ENCODE measurements around the gene PIK3C2G.

GRCh38 chr12:18429366-18429765 is 168.0 kb downstream of the PIK3C2G start:
- TF ChIP-seq ZFX (IDR thresholded peaks at IDR 0.05; ENCODE audit: borderline replicate concordance) (no peak), CTCF (IDR thresholded peaks at IDR 0.05) (no peak)
